Body of pancreas (tissue), 4 donors: ENCODE measurements around the gene WDR27.

Source experiments
- POLR2A ChIP-seq, 3 donors: fragments of 450-650 bp; IDR thresholded peaks; one replicate each; pipeline ENCODE4 v1.6.1; 2016; ENCODE audit warnings: antibody characterized with exemption in 3 of 3, mild to moderate bottlenecking in 2 of 3
- TF ChIP-seq, protein P1 (sequence below), 7 experiments: fragments of 450-650 bp in 4 of 7; fragments of 200-600 bp in 3 of 7; sonication (generic) in 3 of 7; IDR thresholded peaks; one replicate each; pipeline ENCODE4 v1.5.1; 2016 to 2019; ENCODE audit warnings: antibody characterized with exemption in 7 of 7

DNA sequence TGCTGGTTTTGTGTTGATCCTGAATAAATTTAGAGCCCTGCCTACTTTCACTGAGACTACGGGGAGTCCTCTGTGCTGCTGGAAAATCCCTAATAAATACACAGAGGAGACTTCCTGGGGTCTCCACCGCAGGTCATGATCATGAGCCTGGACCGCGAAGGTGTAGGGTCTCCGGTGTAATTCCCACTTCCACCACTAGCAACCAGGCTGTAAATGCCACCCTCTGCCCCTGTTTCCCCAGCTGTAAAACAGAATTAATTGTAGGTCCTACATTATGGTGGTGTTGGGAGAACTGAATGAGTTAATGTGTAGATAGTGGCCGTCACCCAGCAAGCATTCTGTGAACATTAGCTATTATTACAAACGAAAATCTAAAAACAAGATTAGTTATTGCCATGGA is 256.6 kb downstream of the WDR27 start:
- TF ChIP-seq, protein P1, sequence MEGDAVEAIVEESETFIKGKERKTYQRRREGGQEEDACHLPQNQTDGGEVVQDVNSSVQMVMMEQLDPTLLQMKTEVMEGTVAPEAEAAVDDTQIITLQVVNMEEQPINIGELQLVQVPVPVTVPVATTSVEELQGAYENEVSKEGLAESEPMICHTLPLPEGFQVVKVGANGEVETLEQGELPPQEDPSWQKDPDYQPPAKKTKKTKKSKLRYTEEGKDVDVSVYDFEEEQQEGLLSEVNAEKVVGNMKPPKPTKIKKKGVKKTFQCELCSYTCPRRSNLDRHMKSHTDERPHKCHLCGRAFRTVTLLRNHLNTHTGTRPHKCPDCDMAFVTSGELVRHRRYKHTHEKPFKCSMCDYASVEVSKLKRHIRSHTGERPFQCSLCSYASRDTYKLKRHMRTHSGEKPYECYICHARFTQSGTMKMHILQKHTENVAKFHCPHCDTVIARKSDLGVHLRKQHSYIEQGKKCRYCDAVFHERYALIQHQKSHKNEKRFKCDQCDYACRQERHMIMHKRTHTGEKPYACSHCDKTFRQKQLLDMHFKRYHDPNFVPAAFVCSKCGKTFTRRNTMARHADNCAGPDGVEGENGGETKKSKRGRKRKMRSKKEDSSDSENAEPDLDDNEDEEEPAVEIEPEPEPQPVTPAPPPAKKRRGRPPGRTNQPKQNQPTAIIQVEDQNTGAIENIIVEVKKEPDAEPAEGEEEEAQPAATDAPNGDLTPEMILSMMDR (IDR thresholded peaks at IDR 0.05), result peak in 1 of 7 experiments; percentile 17
- TF ChIP-seq POLR2A (IDR thresholded peaks at IDR 0.05), result no peak
